SK-N-SH treated with all-trans-retinoic acid at 6 μM for 48 hours (cell line): ENCODE measurements around the gene RRP1.

ENCODE experiments used
- ATAC-seq: fragments of 200-7000 bp; cut with Tn5 transposase; 3 replicates; pipeline ENCODE4 v1.9.1; 2020; ENCODE audit warnings: mild to moderate bottlenecking, moderate library complexity
- ARNTL ChIP-seq: fragments of 450-650 bp; formaldehyde crosslinking; IDR thresholded peaks from 2 replicates; pipeline ENCODE4 v1.5.0; 2020; ENCODE audit warnings: low read depth, mild to moderate bottlenecking, moderate library complexity, borderline replicate concordance
- BACH2 ChIP-seq: fragments of 250-450 bp; sonication (Bioruptor Pico); IDR thresholded peaks from 2 replicates; pipeline ENCODE4 v1.9.0; 2021; ENCODE audit warnings: mild to moderate bottlenecking, borderline replicate concordance
- CSDC2 ChIP-seq: fragments of 250-450 bp; sonication (Bioruptor Pico); IDR thresholded peaks from 2 replicates; pipeline ENCODE4 v1.5.0; 2020; ENCODE audit warnings: mild to moderate bottlenecking, moderate library complexity
- ESRRG ChIP-seq: fragments of 250-450 bp; sonication (Bioruptor Pico); IDR thresholded peaks from 2 replicates; pipeline ENCODE4 v1.6.1; 2021; ENCODE audit warnings: mild to moderate bottlenecking
- GLIS3 ChIP-seq: fragments of 250-450 bp; sonication (Bioruptor Pico); IDR thresholded peaks from 2 replicates; pipeline ENCODE4 v1.5.0; 2020; ENCODE audit warnings: mild to moderate bottlenecking, moderate library complexity
- ISL1 ChIP-seq: fragments of 250-450 bp; sonication (Bioruptor Pico); IDR thresholded peaks from 2 replicates; pipeline ENCODE4 v2.1.2; 2022; ENCODE audit warnings: mild to moderate bottlenecking, moderate library complexity
- OSR1 ChIP-seq: fragments of 250-450 bp; sonication (Bioruptor Pico); IDR thresholded peaks from 2 replicates; pipeline ENCODE4 v1.8.0; 2022; ENCODE audit warnings: moderate library complexity, mild to moderate bottlenecking, inconsistent platforms
- RARB ChIP-seq: fragments of 250-450 bp; sonication (Bioruptor Pico); IDR thresholded peaks from 2 replicates; pipeline ENCODE4 v1.8.0; 2021; ENCODE audit warnings: mild to moderate bottlenecking, moderate library complexity
- SNAI2 ChIP-seq: fragments of 250-450 bp; sonication (Bioruptor Pico); IDR thresholded peaks from 2 replicates; pipeline ENCODE4 v1.5.0; 2020; ENCODE audit warnings: mild to moderate bottlenecking, moderate library complexity
- TCF4 ChIP-seq: fragments of 250-450 bp; sonication (Bioruptor Pico); IDR thresholded peaks from 2 replicates; pipeline ENCODE4 v1.8.0; 2021; ENCODE audit warnings: mild to moderate bottlenecking, moderate library complexity, borderline replicate concordance
- TOX ChIP-seq: fragments of 250-450 bp; sonication (Bioruptor Pico); IDR thresholded peaks from 2 replicates; pipeline ENCODE4 v1.8.0; 2021; ENCODE audit warnings: mild to moderate bottlenecking, moderate library complexity, borderline replicate concordance
- ZC3H10 ChIP-seq: fragments of 250-450 bp; sonication (Bioruptor Pico); IDR thresholded peaks from 2 replicates; pipeline ENCODE4 v1.5.1; 2021; ENCODE audit warnings: mild to moderate bottlenecking, moderate library complexity
- ZFP3 ChIP-seq: fragments of 250-450 bp; sonication (Bioruptor Pico); IDR thresholded peaks from 2 replicates; pipeline ENCODE4 v1.5.0; 2020; ENCODE audit warnings: mild to moderate bottlenecking, moderate library complexity
- ZFP30 ChIP-seq: fragments of 450-650 bp; formaldehyde crosslinking; IDR thresholded peaks from 2 replicates; pipeline ENCODE4 v1.5.0; 2022; ENCODE audit warnings: mild to moderate bottlenecking, moderate library complexity
- ZNF565 ChIP-seq: fragments of 450-650 bp; formaldehyde crosslinking; conservative IDR thresholded peaks from 2 replicates; pipeline ENCODE4 v1.5.0; 2020; ENCODE audit warnings: low read depth, mild to moderate bottlenecking, moderate library complexity
- ZNF70 ChIP-seq: fragments of 450-650 bp; formaldehyde crosslinking; IDR thresholded peaks from 2 replicates; pipeline ENCODE4 v1.5.0; 2020; ENCODE audit warnings: mild to moderate bottlenecking, moderate library complexity
- ZNF8 ChIP-seq: fragments of 450-650 bp; formaldehyde crosslinking; IDR thresholded peaks from 2 replicates; pipeline ENCODE4 v1.5.0; 2020; ENCODE audit warnings: mild to moderate bottlenecking, moderate library complexity
- TF ChIP-seq, protein P1 (sequence below): fragments of 250-450 bp; sonication (Bioruptor Pico); IDR thresholded peaks from 2 replicates; pipeline ENCODE4 v1.8.0; 2020; ENCODE audit warnings: mild to moderate bottlenecking, moderate library complexity, borderline replicate concordance
- TF ChIP-seq, protein P2 (sequence below): fragments of 250-450 bp; sonication (Bioruptor Pico); IDR thresholded peaks from 2 replicates; pipeline ENCODE4 v1.5.1; 2020; ENCODE audit warnings: low read depth, mild to moderate bottlenecking, moderate library complexity
- TF ChIP-seq, protein P3 (sequence below): fragments of 250-450 bp; sonication (Bioruptor Pico); IDR thresholded peaks from 2 replicates; pipeline ENCODE4 v1.8.0; 2021; ENCODE audit warnings: low read depth, mild to moderate bottlenecking, moderate library complexity, borderline replicate concordance
- TF ChIP-seq, protein P4 (sequence below): fragments of 250-450 bp; sonication (Bioruptor Pico); IDR thresholded peaks from 2 replicates; pipeline ENCODE4 v1.5.0; 2020; ENCODE audit warnings: mild to moderate bottlenecking, moderate library complexity

The RRP1 gene

DNA sequence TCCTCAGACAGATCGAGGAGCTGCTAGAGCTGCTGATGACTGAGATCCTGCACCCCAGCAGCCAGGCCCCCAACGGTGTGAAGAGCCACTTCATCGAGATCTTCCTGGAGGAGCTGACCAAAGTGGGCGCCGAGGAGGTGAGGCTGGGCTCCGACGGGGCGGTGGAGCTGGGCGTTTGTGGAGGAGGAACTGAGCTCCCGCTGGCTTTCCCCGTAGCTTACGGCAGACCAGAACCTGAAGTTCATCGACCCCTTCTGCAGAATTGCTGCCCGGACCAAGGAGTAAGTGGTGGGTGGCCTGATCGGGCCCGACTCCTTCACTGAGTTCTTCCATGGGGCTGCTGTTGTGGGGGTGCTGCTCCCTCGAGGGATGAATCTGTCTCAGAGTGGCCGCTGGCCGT lies 8.0 kb downstream of the RRP1 start:
- no peak for ATAC-seq
- TF ChIP-seq, protein P1, sequence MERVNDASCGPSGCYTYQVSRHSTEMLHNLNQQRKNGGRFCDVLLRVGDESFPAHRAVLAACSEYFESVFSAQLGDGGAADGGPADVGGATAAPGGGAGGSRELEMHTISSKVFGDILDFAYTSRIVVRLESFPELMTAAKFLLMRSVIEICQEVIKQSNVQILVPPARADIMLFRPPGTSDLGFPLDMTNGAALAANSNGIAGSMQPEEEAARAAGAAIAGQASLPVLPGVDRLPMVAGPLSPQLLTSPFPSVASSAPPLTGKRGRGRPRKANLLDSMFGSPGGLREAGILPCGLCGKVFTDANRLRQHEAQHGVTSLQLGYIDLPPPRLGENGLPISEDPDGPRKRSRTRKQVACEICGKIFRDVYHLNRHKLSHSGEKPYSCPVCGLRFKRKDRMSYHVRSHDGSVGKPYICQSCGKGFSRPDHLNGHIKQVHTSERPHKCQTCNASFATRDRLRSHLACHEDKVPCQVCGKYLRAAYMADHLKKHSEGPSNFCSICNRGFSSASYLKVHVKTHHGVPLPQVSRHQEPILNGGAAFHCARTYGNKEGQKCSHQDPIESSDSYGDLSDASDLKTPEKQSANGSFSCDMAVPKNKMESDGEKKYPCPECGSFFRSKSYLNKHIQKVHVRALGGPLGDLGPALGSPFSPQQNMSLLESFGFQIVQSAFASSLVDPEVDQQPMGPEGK (CRISPR knock-in tag) = no peak
- TF ChIP-seq TCF4 (CRISPR knock-in tag) = no peak
- no peak for TF ChIP-seq BACH2 (CRISPR knock-in tag)
- no peak for TF ChIP-seq CSDC2 (CRISPR knock-in tag)
- no peak for TF ChIP-seq ZNF565 (CRISPR knock-in tag)
- no peak for TF ChIP-seq ISL1 (CRISPR knock-in tag)

DNA sequence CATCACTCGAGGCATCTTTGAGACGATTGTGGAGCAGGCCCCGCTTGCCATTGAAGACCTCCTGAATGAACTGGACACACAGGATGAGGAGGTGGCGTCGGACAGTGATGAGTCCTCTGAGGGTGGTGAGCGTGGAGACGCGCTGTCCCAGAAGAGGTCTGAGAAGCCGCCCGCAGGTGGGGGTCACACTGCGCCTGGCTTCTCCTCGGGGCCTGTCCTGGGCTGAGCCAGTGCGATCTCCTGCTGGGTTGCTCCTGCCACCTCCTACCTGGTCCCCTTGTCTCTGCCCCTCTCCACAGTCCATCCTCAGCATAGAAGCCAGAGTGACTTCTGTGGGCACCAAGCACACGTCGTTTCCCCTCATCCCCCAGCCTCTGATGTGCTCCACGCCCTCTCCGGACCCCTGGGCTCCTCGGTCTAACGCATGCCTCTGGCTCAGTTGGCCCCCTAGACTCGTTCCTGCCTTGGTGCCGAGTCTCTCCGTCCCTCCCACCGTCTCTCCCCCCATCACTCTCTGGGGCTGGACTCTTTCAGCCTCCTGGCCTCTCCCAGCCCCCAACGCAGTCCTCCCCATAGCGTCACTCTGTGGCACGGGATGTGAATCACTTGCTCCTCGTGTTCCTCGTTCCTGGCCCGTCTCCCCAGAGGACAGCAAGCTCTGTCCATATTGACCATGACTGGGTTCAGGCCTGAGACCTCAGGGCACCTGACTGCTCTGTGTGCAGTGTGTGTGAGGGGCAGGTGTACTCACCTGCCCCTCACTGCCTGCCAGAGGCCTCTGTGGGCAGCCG lies 8.7 kb downstream of the RRP1 start:
- no peak for ATAC-seq
- no peak for TF ChIP-seq CSDC2 (CRISPR knock-in tag)
- no peak for TF ChIP-seq ESRRG (CRISPR knock-in tag)
- TF ChIP-seq, protein P2, sequence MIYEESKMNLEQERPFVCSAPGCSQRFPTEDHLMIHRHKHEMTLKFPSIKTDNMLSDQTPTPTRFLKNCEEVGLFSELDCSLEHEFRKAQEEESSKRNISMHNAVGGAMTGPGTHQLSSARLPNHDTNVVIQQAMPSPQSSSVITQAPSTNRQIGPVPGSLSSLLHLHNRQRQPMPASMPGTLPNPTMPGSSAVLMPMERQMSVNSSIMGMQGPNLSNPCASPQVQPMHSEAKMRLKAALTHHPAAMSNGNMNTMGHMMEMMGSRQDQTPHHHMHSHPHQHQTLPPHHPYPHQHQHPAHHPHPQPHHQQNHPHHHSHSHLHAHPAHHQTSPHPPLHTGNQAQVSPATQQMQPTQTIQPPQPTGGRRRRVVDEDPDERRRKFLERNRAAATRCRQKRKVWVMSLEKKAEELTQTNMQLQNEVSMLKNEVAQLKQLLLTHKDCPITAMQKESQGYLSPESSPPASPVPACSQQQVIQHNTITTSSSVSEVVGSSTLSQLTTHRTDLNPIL = no peak
- no peak for TF ChIP-seq ZFP3
- no peak for TF ChIP-seq ZNF70
- no peak for TF ChIP-seq TCF4 (CRISPR knock-in tag)
- TF ChIP-seq OSR1 = no peak
- TF ChIP-seq SNAI2 = no peak
- TF ChIP-seq, protein P1 (CRISPR knock-in tag) = no peak
- TF ChIP-seq ZC3H10 (CRISPR knock-in tag) = no peak
- no peak for TF ChIP-seq ZFP30
- no peak for TF ChIP-seq ARNTL (CRISPR knock-in tag)
- no peak for TF ChIP-seq ZNF8
- TF ChIP-seq, protein P3, sequence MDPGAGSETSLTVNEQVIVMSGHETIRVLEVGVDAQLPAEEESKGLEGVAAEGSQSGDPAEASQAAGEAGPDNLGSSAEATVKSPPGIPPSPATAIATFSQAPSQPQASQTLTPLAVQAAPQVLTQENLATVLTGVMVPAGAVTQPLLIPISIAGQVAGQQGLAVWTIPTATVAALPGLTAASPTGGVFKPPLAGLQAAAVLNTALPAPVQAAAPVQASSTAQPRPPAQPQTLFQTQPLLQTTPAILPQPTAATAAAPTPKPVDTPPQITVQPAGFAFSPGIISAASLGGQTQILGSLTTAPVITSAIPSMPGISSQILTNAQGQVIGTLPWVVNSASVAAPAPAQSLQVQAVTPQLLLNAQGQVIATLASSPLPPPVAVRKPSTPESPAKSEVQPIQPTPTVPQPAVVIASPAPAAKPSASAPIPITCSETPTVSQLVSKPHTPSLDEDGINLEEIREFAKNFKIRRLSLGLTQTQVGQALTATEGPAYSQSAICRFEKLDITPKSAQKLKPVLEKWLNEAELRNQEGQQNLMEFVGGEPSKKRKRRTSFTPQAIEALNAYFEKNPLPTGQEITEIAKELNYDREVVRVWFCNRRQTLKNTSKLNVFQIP = no peak
- no peak for TF ChIP-seq GLIS3 (CRISPR knock-in tag)
- no peak for TF ChIP-seq TOX (CRISPR knock-in tag)

DNA sequence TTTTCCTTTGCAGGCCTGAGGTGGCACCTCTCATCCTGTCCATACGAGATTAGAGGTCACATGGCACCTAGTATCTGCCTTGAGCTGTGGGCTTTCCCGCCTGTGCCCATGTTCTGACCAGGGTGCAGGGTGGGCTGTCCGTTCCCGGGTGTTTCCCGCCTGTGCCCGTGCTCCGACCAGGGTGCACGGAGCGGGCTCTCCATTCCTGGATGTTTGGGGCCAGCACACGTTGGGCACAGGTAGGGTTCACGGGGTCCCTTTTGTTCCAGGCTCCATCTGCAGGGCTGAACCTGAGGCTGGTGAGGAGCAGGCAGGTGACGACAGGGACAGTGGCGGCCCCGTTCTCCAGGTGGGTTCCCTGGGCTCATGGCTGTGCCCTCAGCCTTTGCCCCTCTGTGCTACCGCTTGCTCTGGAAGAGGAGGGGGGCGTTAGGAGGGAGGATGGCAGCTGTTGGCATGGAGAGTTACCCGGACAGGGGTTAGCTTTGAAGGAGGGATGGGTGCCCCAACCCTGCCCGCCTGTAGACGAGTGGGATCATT lies 10.0 kb downstream of the RRP1 start:
- no peak for TF ChIP-seq TCF4 (CRISPR knock-in tag)
- no peak for TF ChIP-seq ZC3H10 (CRISPR knock-in tag)
- ATAC-seq = no peak

DNA sequence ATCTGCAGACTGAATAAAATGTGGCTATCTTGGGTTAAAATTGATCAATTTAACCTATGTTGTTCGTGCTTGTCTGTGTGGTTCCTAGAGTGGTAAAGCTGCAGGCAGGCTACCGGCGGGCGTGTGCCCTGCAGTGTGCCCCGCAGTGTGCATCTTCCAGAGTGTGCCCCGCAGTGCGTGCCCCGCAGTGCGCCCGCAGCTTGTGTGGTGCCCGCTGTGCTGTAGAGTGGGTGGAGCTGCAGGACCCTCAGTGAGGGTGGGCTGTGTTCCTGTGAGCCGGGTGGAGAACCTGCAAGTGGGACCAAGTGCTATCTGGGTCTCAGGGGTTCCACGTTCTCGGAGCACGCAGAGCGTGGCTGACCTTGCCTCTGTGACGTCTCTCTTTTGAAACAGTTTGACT lies 10.7 kb downstream of the RRP1 start:
- no peak for ATAC-seq
- TF ChIP-seq RARB = no peak
- no peak for TF ChIP-seq SNAI2
- TF ChIP-seq, protein P4, sequence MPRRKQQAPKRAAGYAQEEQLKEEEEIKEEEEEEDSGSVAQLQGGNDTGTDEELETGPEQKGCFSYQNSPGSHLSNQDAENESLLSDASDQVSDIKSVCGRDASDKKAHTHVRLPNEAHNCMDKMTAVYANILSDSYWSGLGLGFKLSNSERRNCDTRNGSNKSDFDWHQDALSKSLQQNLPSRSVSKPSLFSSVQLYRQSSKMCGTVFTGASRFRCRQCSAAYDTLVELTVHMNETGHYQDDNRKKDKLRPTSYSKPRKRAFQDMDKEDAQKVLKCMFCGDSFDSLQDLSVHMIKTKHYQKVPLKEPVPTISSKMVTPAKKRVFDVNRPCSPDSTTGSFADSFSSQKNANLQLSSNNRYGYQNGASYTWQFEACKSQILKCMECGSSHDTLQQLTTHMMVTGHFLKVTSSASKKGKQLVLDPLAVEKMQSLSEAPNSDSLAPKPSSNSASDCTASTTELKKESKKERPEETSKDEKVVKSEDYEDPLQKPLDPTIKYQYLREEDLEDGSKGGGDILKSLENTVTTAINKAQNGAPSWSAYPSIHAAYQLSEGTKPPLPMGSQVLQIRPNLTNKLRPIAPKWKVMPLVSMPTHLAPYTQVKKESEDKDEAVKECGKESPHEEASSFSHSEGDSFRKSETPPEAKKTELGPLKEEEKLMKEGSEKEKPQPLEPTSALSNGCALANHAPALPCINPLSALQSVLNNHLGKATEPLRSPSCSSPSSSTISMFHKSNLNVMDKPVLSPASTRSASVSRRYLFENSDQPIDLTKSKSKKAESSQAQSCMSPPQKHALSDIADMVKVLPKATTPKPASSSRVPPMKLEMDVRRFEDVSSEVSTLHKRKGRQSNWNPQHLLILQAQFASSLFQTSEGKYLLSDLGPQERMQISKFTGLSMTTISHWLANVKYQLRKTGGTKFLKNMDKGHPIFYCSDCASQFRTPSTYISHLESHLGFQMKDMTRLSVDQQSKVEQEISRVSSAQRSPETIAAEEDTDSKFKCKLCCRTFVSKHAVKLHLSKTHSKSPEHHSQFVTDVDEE (CRISPR knock-in tag) = no peak
- TF ChIP-seq ZFP3 = no peak
- TF ChIP-seq, protein P2 = no peak
- no peak for TF ChIP-seq ZNF70
- TF ChIP-seq GLIS3 (CRISPR knock-in tag) = no peak
- no peak for TF ChIP-seq ZNF8
- no peak for TF ChIP-seq ZNF565 (CRISPR knock-in tag)
- TF ChIP-seq ARNTL (CRISPR knock-in tag) = no peak
- no peak for TF ChIP-seq TOX (CRISPR knock-in tag)
